GM12892 (cell line): ENCODE data around the gene CFAP299.

Experiments used
- POLR2A ChIP-seq: IDR thresholded peaks from 2 replicates; pipeline ENCODE4 v1.6.1; 2011; ENCODE audit warnings: low read depth, low read length, control low read depth
- POLR2AphosphoS5 ChIP-seq: IDR thresholded peaks from 2 replicates; pipeline ENCODE4 v1.6.1; 2011; ENCODE audit warnings: low read depth, low read length, control low read depth
- TAF1 ChIP-seq: IDR thresholded peaks from 2 replicates; pipeline ENCODE4 v1.6.1; 2011; ENCODE audit warnings: low read depth, mild to moderate bottlenecking, control low read depth, low read length, borderline replicate concordance

GRCh38 chr4:80431203-80431965 lies 95.9 kb downstream of the CFAP299 start:
- TF ChIP-seq TAF1 (no peak), POLR2A (no peak), POLR2AphosphoS5 (no peak)
